Left colon (tissue), 2 donors: Measurements from ENCODE around the gene PEX6. TPM values are rescaled to one million over a fixed set of nuclear protein-coding genes. Genes with fewer than 3 reads are reported as not detected.
"Not testable (repeated sequence)": the region's sequence is repeated elsewhere in the genome, so short reads cannot be mapped to it uniquely, and the experiment has no call there.

Experiments
- ATAC-seq: fragments of 200-7000 bp; cut with Tn5 transposase; one replicate; pipeline ENCODE4 v1.9.1; 2020; ENCODE audit warnings: mild to moderate bottlenecking, moderate library complexity
- DNase-seq, 2 donors: peaks; one replicate each; pipeline ENCODE4 v3.0.0-alpha.2; 2020
- intact Hi-C, 2 donors: fragments of 100-400 bp; cut with DNase I in 1 of 2; cut with micrococcal nuclease in 1 of 2; formaldehyde crosslinking; loops; one replicate each; pipeline versions ENCODE4 v1.11.2 to v1.14.0; 2022; cut with DNase I, micrococcal nuclease
- total RNA-seq, 2 donors: library from RNA; stranded (reverse); fragmentation: NEBNext Ultra II Directional; extraction: Animal tissue kit (Norgen Biotek cat#: 25700); gene quantifications; one replicate each; pipeline ENCODE4 v1.2.1, GENCODE V29; 2021
- donor health status: DM: no; HTN: no; CAD: no.
- donor health status: DM: yes; HTN: yes; CAD: no.

Gene PEX6
- total RNA-seq, 2 donors from 2014 or later = 22.4 to 26.9 TPM

DNA sequence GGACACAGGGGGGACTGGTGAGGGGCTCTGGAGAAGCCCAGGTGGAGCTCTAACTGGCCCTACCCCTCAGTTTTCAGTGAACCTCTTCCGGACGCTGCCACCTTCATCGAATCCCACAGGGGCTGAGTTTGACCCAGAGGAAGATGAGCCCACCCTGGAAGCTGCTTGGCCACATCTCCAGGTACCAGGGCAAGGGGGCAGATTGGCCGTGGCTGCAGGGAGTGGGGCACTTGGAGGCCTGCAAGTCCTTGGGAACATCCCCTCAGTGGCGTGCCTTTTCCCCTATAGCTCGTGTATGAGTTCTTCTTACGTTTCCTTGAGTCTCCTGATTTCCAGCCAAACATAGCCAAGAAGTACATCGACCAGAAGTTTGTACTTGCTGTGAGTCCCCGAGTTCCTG, 28.1 kb upstream of the PEX6 start:
- no peak for DNase-seq
- ATAC-seq = no peak
- intact Hi-C loops = loop anchor here in 1 of 2 donors (10.0 kb wide), 1 partner anchor 138 kb away; no protein-coding TSS in a partner anchor

DNA sequence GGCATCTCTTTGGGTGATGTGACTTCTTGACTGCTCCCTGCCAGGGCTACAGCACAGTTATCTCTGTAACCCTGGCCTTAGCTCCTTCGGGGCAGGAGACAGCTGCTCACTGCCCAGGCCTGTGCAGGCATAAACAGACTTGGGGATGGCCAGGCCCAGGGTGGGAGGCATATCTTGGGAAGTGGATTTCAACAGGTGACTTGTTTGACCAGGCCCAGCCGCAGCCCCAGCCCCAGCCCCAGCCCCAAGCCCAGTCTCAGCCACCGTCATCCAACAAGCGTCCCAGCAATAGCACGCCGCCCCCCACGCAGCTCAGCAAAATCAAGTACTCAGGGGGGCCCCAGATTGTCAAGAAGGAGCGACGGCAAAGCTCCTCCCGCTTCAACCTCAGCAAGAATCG, 27.3 kb upstream of the PEX6 start:
- DNase-seq (no peak), ATAC-seq (no peak)
- intact Hi-C loops = loop anchor here in 1 of 2 donors (10.0 kb wide), 1 partner anchor 139 kb away; no protein-coding TSS in a partner anchor

DNA sequence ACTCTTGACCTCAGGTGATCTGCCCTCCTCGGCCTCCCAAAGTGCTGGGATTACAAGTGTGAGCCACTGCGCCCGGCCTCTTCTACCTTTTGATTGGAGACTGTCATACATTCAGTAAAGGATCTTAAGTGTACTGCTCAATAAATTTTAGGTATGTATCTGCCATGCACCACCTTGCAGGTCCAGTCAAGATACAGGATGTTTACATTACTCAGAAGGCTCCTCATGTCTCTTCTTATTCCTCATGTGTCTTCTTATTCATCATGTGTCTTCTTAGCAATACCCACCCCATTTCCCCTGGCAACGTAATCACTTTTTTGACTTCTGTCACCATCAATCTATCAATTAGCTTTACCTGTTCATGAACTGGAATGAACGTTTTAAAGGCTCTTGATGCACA, 26.9 kb upstream of the PEX6 start:
- DNase-seq (no peak), ATAC-seq (no peak)
- intact Hi-C loops = loop anchor here in 1 of 2 donors (10.0 kb wide), 1 partner anchor 139 kb away; no protein-coding TSS in a partner anchor

DNA sequence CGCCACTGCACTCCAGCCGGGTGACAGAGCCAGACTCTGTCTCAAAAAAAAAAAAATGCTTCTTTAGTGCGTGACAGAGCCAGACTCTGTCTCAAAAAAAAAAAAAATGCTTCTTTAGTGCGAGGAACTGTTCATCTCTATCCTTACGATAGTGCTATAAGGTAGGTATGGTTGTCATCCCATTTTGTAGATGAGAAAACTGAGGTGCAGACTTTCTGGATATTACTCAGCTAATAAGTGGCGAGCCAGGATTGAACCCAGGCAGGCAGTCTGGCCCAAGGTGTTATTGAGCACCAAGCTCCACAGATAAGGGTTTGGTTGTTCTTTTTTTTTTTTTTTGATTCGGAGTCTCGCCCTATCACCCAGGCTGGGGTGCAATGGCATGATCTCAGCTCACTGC, 22.9 kb upstream of the PEX6 start:
- DNase-seq (no peak), ATAC-seq (no peak)
- intact Hi-C loops = loop anchor here in 1 of 2 donors (10.0 kb wide), 1 partner anchor 143 kb away; no protein-coding TSS in a partner anchor

DNA sequence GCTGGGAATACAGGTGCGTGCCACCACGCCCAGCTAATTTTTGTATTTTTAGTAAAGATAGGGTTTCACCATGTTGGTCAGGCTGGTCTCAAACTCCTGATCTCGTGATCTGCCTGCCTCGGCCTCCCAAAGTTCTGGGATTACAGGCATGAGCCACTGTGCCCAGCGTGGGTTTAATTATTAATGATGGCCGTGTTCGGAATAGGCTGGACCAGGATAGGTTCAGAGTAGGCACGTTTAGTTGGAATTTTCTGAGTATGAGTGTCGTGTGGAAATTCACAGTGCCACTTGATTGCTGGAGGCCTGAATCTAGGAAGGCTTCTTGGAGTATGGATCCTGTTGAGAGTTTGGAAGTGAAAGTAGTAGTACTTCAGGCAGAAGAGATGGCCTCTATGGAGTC, 19.2 kb upstream of the PEX6 start:
- ATAC-seq, DNase-seq, intact Hi-C loops: not testable (repeated sequence)

DNA sequence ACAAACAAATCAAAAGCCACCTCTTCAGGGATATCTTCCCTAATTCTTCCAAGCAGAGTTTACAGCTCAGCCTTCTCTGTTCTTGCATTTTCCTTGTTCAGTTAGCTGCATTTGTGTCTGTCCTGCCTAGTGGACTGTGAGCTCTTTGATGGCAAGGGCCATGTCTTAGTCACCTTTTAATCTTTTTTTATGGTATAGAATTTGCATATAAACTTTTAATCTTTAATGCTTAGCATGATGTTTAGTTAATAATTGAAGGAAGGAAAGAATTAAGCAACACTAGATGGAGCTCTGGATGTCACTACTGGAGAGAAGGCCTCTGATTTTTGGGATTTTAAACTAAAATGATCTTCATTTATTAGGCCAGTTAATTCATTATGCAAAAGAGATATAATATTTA, 17.5 kb upstream of the PEX6 start:
- intact Hi-C loops = no loop called here
- DNase-seq (no peak), ATAC-seq (peak; percentile 93)

DNA sequence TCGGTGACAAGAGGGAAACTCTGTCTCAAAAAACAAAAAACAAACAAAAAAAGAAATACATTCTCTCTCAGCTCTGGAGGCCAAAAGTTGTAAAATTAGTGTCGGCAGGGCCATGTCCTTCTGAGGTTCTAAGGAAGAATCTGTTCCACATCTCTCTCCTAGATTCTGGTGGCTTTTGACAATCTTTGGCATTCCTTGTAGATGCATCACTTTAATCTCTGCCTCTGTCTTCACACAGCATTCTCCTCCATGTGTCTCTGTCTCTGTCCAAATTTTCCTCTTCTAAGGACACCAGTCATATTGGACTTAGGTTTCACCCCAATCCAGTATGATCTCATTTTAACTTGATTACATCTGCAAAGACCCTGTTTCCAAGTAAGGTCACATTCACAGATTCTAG, 14.5 kb upstream of the PEX6 start:
- no peak for ATAC-seq
- intact Hi-C loops = no loop called here
- no peak for DNase-seq

DNA sequence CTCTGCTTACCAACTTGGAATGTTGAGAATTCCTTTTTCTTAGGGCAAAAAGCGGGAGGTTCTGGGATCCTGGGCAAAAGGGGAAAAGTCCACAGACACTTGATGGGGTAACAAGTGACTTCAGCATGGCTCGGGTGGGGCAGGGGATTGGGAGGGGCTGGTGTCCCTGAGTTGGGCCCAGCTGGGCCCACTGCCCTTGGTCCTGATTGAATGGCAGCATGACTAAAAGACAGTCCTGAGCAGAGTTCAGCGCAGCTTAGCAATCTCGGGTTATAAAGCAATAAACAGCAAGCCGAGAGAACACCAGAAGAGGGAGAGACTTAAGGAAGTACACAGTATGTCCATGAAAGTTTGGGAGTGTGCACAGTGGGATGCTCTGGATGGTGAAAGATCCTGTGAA, 10.9 kb upstream of the PEX6 start:
- DNase-seq = peak; percentile 53 to 72
- peak; percentile 95 for ATAC-seq

DNA sequence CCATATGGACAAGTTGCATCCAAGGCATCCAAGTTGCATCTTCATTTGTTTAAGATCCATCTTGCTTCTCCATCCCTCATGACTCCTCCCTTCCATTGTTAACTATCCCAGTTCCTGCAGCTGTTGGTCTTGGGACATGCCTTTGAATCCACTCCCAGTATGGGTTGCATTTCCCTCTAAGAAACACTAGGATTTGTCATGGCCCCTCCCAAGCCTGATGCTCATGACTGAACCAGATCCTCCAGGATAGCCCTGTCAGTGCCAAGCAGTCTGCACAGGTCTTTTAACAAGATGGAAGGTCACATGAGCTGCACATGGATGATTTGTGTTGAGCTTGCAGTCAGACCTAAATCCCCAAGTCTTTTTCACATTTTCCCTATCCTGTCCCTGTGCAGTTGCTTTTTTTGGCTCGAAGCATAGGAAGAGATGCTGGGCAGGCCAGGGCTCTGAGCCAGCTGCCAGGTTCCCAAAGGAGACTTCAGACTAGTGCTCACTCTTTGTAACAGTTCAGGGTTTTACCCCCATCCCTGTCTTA, 9.6 kb upstream of the PEX6 start:
- ATAC-seq (no peak), DNase-seq (no peak)
- intact Hi-C loops = no loop called here

More for the DNA sequence above, 10.9 kb upstream of the PEX6 start:
- intact Hi-C loops = no loop called here

DNA sequence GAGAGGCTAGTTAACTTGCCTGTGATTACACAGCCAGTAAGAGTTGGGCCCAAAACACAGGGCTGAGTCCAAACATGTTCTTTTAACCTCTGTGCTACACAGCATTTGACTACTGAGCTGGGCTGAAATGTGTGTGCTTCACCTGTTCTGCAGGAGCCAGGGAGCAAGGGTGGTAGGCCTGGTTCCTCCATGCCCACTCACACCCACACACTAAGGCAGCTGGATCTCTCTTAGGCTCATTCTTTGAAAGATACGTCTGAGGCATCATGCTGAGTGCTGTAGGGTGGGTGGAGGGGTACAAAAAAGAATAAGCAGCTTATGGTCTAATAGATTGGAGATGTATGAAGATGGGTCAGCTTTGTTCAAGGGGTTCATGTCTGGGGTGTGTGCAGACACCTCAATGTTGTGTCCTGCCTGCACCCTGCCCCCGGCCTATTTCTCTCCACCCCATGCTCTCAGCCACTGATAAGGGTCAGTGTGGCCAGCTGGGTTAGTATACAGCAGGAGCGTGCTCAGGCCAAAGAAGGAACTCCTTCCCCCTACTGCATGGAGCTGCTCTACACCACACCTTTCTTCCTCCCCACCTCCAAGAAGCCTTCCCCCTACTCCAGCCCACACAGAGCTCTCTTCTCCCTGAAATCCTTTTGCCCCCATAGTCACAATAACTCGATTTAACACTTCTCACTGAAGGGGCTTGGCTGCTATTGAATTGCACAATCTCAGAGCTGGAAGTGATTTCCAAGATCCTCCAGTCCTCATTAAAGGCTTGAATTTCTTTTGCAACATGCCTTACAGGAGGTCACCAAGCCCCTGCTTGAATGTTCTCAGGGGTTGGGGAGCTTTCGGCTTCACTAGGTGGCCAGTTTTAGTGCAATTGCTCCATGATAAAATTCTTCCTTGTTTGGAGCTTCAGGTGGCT, 8.8 kb upstream of the PEX6 start:
- DNase-seq = no peak
- intact Hi-C loops = no loop called here
- ATAC-seq = no peak

DNA sequence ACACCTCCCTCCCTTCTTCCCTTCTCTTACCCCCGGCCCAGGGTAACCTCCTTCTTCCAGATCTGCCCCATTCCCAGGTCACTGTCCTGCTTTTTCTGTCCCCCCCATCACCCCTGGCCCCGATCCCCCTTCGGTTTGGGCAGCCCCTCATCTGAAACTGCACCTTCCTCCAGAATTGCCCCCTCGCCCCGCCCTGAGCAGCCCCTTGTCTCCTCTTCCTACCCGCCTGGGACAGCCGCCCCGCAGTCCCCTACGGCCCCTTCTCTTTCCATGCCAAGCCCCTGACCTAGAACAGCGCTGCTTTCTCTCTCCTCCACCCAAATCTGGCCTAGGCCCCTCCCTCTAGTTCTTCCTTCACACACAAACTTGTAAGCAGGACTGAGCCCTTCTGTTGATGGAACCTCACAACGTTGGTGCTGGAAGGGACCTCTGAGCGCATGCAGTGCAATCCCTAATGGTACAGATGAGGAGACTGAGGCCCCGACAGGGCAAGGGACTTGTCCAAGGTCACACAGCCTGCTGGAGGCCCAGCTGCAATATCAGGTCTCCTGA, 6.0 kb upstream of the PEX6 start:
- ATAC-seq = no peak
- DNase-seq = peak in 1 of 2 donors; percentile 38
- intact Hi-C loops = no loop called here

DNA sequence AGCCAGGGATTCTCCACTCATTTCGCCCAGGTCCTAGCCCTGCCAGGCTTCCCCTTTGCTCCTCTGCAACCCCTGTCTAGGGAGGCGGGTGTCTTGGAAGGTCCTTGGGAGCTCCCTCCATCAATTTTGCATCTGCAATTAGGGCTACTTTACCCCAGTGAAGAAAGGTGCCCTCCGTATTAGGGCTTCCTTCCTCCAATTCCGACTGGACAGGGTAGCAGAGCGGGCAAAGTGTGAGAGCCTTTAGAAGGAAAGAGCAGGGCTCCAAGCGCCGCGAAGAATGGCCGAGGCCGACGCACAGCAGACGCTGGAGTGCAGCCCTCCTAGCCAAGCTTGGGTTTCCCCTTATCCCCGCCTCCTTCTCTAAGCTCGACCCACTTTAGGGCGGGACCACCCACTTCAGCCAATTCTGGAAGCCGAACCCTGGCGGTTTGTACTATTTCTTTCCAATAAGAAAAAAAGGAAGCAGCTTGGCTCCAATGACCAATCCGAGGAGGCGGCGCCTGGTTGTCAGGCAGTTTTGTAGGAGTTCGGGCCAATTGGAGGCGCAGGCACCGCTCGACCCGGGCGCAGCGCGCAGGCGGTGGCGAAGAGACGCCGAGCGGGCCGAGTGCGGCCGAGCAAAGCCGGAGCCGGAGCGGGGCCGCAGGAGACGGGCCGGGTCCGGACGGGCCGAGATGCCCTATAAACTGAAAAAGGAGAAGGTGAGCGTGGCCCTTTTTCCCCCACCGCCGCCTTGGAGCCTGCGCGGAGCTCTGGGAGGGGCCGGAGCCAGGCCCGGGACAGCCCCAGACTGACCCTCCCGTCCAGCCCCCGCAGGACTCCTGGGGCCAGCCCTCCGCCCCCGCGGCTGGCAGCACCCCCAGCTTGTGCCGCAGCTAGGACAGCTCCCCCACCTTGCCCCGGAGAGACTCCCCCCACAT, 5.3 kb upstream of the PEX6 start, which contains the start of gene PPP2R5D:
Gene PPP2R5D (plus strand): TSS at position 570 of the 923 bp plus-strand sequence. CDS start 108 bp downstream, at position 678.
- intact Hi-C loops = no loop called here
- ATAC-seq = peak; percentile 93
- peak; percentile 97 to 98 for DNase-seq

DNA sequence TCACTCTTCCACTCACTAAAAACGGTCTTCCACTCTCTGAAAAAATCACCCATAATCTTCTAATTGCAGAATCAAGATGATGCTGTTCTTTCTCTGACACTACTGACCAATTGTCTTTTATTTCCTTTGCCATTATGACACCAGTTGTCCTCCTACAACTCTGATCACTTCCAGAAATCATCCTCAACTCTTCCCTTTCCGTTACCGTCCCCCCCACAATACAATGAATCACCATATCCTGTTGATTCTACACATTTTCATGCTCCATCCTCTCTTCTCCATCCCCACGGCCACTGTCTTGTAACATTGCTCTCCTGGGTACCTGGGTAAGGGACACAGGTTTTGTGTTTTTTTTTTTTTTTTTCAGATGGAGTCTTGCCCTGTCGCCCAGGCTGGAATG, 2.9 kb upstream of the PEX6 start:
- ATAC-seq (no peak), DNase-seq (no peak)
- intact Hi-C loops = no loop called here

DNA sequence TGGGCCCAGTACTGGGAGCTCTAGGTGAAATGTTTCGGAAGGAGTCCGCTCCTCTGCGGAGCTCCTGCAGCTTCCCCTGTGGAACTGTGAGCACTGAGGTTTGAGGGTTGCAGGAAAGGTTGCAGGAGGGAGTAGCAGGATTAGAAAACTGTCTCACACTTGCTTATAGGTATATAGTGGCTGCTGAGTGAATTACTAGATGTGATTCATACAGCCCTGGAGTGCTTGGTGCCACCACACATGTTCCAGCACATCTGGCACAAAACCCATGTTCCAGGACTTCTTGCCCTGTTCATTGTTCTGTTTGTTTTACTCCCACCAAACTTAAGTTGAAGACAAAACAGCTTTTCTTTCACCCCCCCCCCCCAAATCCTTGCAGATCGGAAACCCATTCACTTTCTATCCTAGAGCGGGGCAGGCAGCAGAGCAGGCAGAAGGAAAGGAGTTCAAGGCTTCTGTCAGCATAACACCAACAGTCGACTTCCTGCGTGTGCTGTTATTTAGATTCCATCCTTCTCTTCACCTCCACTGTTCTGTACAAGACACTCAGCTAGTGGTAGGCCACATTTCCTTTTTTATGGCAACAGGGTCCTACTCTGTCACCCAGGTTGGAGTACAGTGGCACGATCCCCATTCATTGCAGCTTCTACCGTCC, 669 bp upstream of the PEX6 start:
- ATAC-seq (peak; percentile 13), DNase-seq (no peak)
- intact Hi-C loops = no loop called here

DNA sequence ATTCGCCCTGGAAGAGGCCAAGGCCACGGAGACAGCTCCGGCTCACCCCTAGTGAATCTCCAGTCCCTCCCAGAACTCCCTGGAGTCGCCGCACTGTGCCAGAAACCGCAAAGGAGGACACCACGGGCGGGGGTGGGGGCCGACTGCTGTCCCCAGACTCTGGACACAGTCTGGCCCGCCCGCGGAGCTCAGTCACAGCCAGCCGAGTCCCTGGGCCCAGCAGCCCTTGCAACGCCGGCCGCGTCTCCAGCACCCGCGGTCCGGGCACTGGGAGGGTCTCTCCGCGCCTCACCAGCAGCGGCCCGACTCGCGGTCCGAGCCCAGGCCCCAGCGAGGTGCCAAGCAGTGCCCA, 518 bp downstream of the PEX6 start:
- intact Hi-C loops = no loop called here
- peak; percentile 38 to 50 for DNase-seq

DNA sequence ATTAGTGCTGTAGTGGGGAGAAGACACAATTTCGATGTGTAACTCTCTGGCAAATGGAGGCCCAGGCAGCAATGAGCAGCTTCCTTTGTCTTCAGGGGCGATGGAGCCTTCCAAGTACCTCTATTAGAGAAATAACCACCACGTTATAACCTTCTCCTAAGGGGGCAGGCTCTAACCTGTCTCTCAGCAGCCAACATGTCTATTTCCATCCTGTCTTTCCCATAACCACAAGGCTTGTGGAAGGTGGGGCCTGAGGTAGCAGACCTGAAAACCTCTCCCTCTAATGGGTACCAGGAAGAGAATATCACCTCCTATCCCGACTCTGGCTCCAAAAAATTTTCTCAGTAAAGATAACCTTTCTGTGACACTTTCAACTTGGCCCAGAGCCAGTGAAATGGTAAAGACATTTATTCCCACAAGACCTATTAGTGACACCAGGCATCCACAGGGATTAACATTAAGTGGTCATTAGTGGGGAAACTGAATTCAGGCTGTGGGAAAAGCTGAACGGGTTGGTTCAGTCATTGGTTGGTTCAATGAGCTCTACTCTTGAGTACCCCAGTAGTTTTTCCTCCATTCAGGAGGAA, 4.0 kb downstream of the PEX6 start:
- intact Hi-C loops = no loop called here
- no peak for DNase-seq
- ATAC-seq = no peak

More for the DNA sequence above, 518 bp downstream of the PEX6 start:
- peak; percentile 61 for ATAC-seq

DNA sequence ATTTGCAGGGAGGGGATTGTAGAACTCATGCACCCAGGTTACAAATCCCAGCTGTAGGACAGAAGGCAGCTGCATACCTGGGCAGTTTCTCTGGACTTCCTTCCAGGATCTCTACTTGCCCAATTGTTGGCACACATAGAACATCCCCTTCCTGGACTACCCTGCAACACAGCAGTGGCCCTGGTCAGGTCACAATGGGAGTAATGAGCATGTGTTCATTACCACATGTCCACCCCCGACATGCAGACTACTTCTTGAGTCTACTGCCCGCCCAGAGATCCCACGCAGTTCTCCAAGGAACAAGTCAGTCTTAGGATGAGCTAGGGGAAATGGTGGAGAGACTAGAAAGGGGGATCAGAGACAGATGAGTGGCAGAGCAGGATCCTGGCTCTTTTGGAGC, 5.1 kb downstream of the PEX6 start:
- DNase-seq (no peak), ATAC-seq (no peak)
- intact Hi-C loops = no loop called here

DNA sequence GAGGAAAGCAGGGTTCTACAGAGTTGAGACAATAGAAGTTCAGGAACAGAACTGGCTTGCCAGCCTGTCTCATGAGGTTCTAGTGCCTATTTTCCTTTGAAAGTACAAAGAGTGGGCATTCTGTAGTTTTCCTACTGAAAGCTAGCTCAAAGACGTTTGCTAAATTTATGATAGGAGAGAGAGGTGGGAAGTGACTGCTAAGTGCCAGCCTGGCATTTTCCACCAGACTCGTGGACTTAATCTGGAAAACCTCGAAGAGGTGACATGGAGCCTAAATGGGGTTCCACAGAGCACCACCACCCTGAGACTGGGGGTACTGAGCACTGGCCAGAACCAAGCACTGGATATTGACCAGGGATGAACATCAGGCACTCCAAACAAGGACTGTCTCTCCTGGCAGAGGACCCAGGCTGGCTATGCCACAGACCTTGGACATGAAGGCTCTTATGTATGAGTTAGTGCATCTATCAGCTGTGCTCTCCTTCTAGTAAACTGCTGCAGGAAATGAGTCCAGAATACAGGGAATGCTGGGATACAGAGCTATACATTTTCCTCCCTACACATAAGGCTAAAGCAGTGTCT, 7.1 kb downstream of the PEX6 start:
- intact Hi-C loops = no loop called here
- DNase-seq (no peak), ATAC-seq (no peak)
